Measurements from ENCODE around the gene FAM120B. TPM values are rescaled to one million over a fixed set of nuclear protein-coding genes. Genes with fewer than 3 reads are reported as not detected.

The FAM120B gene
- total and polyA plus RNA-seq, 2 of the 4 experiments (the other 2 are of a cell fraction): 15.3 to 28.0 TPM

- Histone ChIP-seq H4K5ac (ENCODE audit: low read depth, low read length) (no peak overlapping the region), H3K27ac (ENCODE audit: insufficient read depth, low read length) (no peak overlapping the region), H2AFZ (replicated peaks; ENCODE audit: low read length, poor library complexity) (no peak overlapping the region), H4K91ac (ENCODE audit: insufficient read depth, low read depth, low read length) (no peak overlapping the region), H4K8ac (ENCODE audit: low read depth in 2 of 2, low read length in 2 of 2) (no peak overlapping the region), H2AK9ac (replicated peaks; ENCODE audit: low read depth, low read length, poor library complexity) (no peak overlapping the region), H3K79me1 (ENCODE audit: low read depth in 1 of 2, low read length in 2 of 2) (peaks cover 6 to 9% of the 10 kb centered on the region in 2 experiments; a peak in 2 of 4 replicates), H3K27me3 (ENCODE audit: control insufficient read depth, insufficient read depth, low read length) (no peaks in the 10 kb centered on the region), H2AK5ac (ENCODE audit: low read depth, low read length) (no peak overlapping the region), H3K4me1 (ENCODE audit: control insufficient read depth, insufficient read depth, low read length) (no peaks in the 10 kb centered on the region), H2BK15ac (ENCODE audit: low read depth, low read length) (no peak overlapping the region), H3K56ac (ENCODE audit: extremely low read depth, insufficient read depth, low read length) (no peak overlapping the region), H3K9me3 (ENCODE audit: control insufficient read depth, insufficient read depth, low read length) (no peaks in the 10 kb centered on the region), H3K18ac (ENCODE audit: low read depth, low read length) (no peak overlapping the region), H3K23ac (ENCODE audit: low read depth, low read length) (no peak overlapping the region), H4K20me1 (ENCODE audit: insufficient read depth, low read length) (no peaks in the 10 kb centered on the region), H3K4me3 (ENCODE audit: insufficient read depth, low read depth, low read length) (no peak overlapping the region), H3K14ac (replicated peaks; ENCODE audit: low read depth, low read length) (no peak overlapping the region), H3K9me1 (ENCODE audit: insufficient read depth, low read length) (peaks cover 9% of the 10 kb centered on the region; the same call in 1 of the 2 replicates), H2BK5ac (ENCODE audit: low read depth, low read length, poor library complexity, severe bottlenecking) (no peak overlapping the region), H3K9ac (ENCODE audit: low read depth, low read length) (no peak overlapping the region), H3K4me2 (ENCODE audit: low read depth, low read length) (no peak overlapping the region), H2BK120ac (ENCODE audit: low read depth, low read length) (no peak overlapping the region), H2BK20ac (ENCODE audit: low read depth, low read length) (no peak overlapping the region), H3K4ac (ENCODE audit: low read depth, low read length) (no peak overlapping the region), H3K36me3 (ENCODE audit: control insufficient read depth, insufficient read depth, low read length) (peaks cover 7% of the 10 kb centered on the region)
- dilution Hi-C loops (cut with HindIII; ENCODE audit: low sequenced_read_pairs, unreplicated experiment): no loop called here
- BruUV-seq (replicated peaks): no TSS peak
- CTCF ChIA-PET: no interaction called here
- intact Hi-C loops (cut with micrococcal nuclease): no loop called here
- POLR2A ChIA-PET (ENCODE audit: unreplicated experiment): no interaction called here
- ATAC-seq (ENCODE audit: low read depth): no peak
- DNase-seq: no peak
- TF ChIP-seq MAZ (IDR thresholded peaks at IDR 0.05; ENCODE audit: borderline replicate concordance, low read depth, low read length) (no peak), USF2 (IDR thresholded peaks at IDR 0.05; ENCODE audit: low read depth, low read length) (no peak), FOS (IDR thresholded peaks at IDR 0.05; ENCODE audit: low read depth, low read length) (no peak), RFX5 (IDR thresholded peaks at IDR 0.05; ENCODE audit: low read depth, low read length) (no peak), CEBPB (IDR thresholded peaks at IDR 0.05; ENCODE audit: low read depth, low read length) (no peak), CTCF (conservative IDR thresholded peaks at IDR 0.05; ENCODE audit: low read depth, low read length) (no peak), POLR2A (IDR thresholded peaks at IDR 0.05; ENCODE audit: low read depth, low read length) (no peak), CHD1 (IDR thresholded peaks at IDR 0.05; ENCODE audit: low read depth, low read length) (no peak), MAFK (IDR thresholded peaks at IDR 0.05; ENCODE audit: low read depth, low read length) (no peak), RCOR1 (IDR thresholded peaks at IDR 0.05; ENCODE audit: insufficient replicate concordance, low read length) (no peak), BHLHE40 (IDR thresholded peaks at IDR 0.05; ENCODE audit: low read depth, low read length) (no peak), MXI1 (IDR thresholded peaks at IDR 0.05; ENCODE audit: borderline replicate concordance, low read depth, low read length) (no peak), RAD21 (IDR thresholded peaks at IDR 0.05; ENCODE audit: low read length) (no peak)
- no CpG with 5 or more reads among the region's 8 CpGs for whole genome bisulfite sequencing, 2 experiments (ENCODE audit: extremely low coverage in 2 of 2, insufficient read length in 1 of 2)
- in situ Hi-C loops (cut with MboI; ENCODE audit: low sequenced_read_pairs): no loop called here
These were observed 77.0 kb downstream of the FAM120B start for GRCh38 chr6:170383466-170384035.
